ENCODE results near the gene PACRG. TPM values are rescaled to one million over a fixed set of nuclear protein-coding genes. Genes with fewer than 3 reads are reported as not detected.

PACRG gene
- total and polyA plus RNA-seq, 2 of the 8 experiments (the other 6 are each of a cell fraction or from before 2014, with no cell fraction given) = 0.44 to 0.54 TPM

GRCh38 chr6:162846723-162847122 lies 118.9 kb downstream of the PACRG start:
- no peak overlapping the region for H2BK20ac ChIP-seq (ENCODE audit: low read length)
- no peak overlapping the region for H2BK5ac ChIP-seq (ENCODE audit: low read depth, low read length)
- ChIA-PET POLR2A (ENCODE audit: partially characterized antibody) (interaction anchor here (1.5 kb wide), 1 partner anchor 9 kb away, joined by 4 read pairs; no protein-coding TSS in a partner anchor), CTCF (ENCODE audit: partially characterized antibody) (interaction anchor here (0.8 kb wide), 1 partner anchor 8 kb away, joined by 4 read pairs; no protein-coding TSS in a partner anchor)
- H2BK15ac ChIP-seq (ENCODE audit: low read length) = peak overlapping the region; percentile 46; the same call in 1 of the 2 replicates
- H3K4me1 ChIP-seq (replicated peaks in 1 of 4; ENCODE audit: control insufficient read depth in 3 of 4, insufficient read depth in 4 of 4, low read length in 3 of 4) = peaks cover 0 to 8% (median 3%) of the 10 kb centered on the region in 4 experiments; a peak in 3 of 7 replicates
- no peak overlapping the region for H3K4me2 ChIP-seq (ENCODE audit: insufficient read depth in 1 of 2, low read depth in 2 of 2, low read length in 2 of 2)
- H3K14ac ChIP-seq (ENCODE audit: insufficient read length) = no peak overlapping the region
- no peaks in the 10 kb centered on the region for H3K79me2 ChIP-seq (ENCODE audit: control insufficient read depth in 1 of 2, insufficient read depth in 2 of 2, low read length in 2 of 2)
- H3K23ac ChIP-seq (ENCODE audit: insufficient read length) = no peak overlapping the region
- H3K27me3 ChIP-seq (replicated peaks in 1 of 4; ENCODE audit: control insufficient read depth in 3 of 4, extremely low read depth in 1 of 4, insufficient read depth in 3 of 4, low read length in 3 of 4) = no peaks in the 10 kb centered on the region
- peak overlapping the region; percentile 39; the same call in 1 of the 2 replicates for H2BK12ac ChIP-seq (ENCODE audit: low read depth, low read length)
- H3K27ac ChIP-seq (ENCODE audit: low read depth, low read length) = no peak overlapping the region
- no peaks in the 10 kb centered on the region; a peak in 2 of 8 replicates for H3K36me3 ChIP-seq (ENCODE audit: control insufficient read depth in 2 of 4, insufficient read depth in 4 of 4, low read length in 3 of 4)
- H3K23me2 ChIP-seq (ENCODE audit: low read depth, low read length) = no peaks in the 10 kb centered on the region
- H3K56ac ChIP-seq (replicated peaks; ENCODE audit: insufficient read length, low read depth, low read length) = no peak overlapping the region
- no peak overlapping the region for H4K91ac ChIP-seq (replicated peaks; ENCODE audit: insufficient read length, low read length)
- no peak overlapping the region for H2BK120ac ChIP-seq (replicated peaks; ENCODE audit: low read depth, low read length)
- H3K4me3 ChIP-seq (ENCODE audit: extremely low read depth in 1 of 4, insufficient read depth in 2 of 4, low read depth in 3 of 4, low read length in 4 of 4) = no peak overlapping the region
- TF ChIP-seq TAF7 (optimal IDR thresholded peaks at IDR 0.05; ENCODE audit: borderline replicate concordance, low read depth, low read length) (no peak), ASH2L (IDR thresholded peaks at IDR 0.05; ENCODE audit: low read length) (no peak), CHD2 (IDR thresholded peaks at IDR 0.05; ENCODE audit: low read length) (no peak), PHF8 (conservative IDR thresholded peaks at IDR 0.05; ENCODE audit: low read depth, low read length) (no peak), SIRT6 (IDR thresholded peaks at IDR 0.05; ENCODE audit: low read length) (no peak), SP1 (IDR thresholded peaks at IDR 0.05; ENCODE audit: low read depth, low read length) (no peak), CBX5 (IDR thresholded peaks at IDR 0.05; ENCODE audit: low read depth, low read length) (no peak), SUZ12 (IDR thresholded peaks at IDR 0.05; ENCODE audit: low read length) (no peak), EGR1 (IDR thresholded peaks at IDR 0.05; ENCODE audit: borderline replicate concordance, low read depth, low read length) (no peak), SIN3A (conservative IDR thresholded peaks at IDR 0.05 in 1 of 2, IDR thresholded peaks at IDR 0.05 in 1 of 2; ENCODE audit: low read depth in 1 of 2, low read length in 2 of 2) (no peak)
- H3K4ac ChIP-seq (replicated peaks; ENCODE audit: insufficient read length, low read depth, low read length) = no peak overlapping the region
- 0 out of 2 replicates have a peak overlapping the region, but pooled peaks have one; percentile 80 for H2AK5ac ChIP-seq (ENCODE audit: low read depth, low read length)
- peaks cover 3 to 5% of the 10 kb centered on the region in 2 experiments; a peak in 1 of 4 replicates for H3K9me3 ChIP-seq (ENCODE audit: insufficient read depth in 2 of 2, low read depth in 1 of 2, low read length in 1 of 2)
- H3K79me1 ChIP-seq (ENCODE audit: low read depth, low read length) = no peaks in the 10 kb centered on the region
- DNase-seq (ENCODE audit: low read depth in 1 of 2, low spot score in 2 of 2) (no peak), FAIRE-seq (no peak)
- WGBS, 2 experiments (ENCODE audit: extremely low coverage in 1 of 2, insufficient coverage in 1 of 2, insufficient read length in 1 of 2, insufficient replicate concordance in 2 of 2, low coverage in 1 of 2, low lambda C conversion rate in 2 of 2, missing lambda C conversion rate in 1 of 2) = 95% methylated on average over 6 of the region's 6 CpGs; no CpG with 5 or more reads in 1 of the 2 experiments
- H4K8ac ChIP-seq (ENCODE audit: extremely low read depth, insufficient read depth, low read length) = no peak overlapping the region; the same call in 1 of the 2 replicates
- H3K9ac ChIP-seq (replicated peaks in 1 of 4; ENCODE audit: extremely low read depth in 1 of 4, low read depth in 3 of 4, low read length in 3 of 4) = no peak overlapping the region
- no peak overlapping the region for H3K18ac ChIP-seq (ENCODE audit: extremely low read depth, low read length)
- no peak overlapping the region for H4K5ac ChIP-seq (ENCODE audit: insufficient read length, low read depth, low read length)
- no peak overlapping the region for H2AFZ ChIP-seq (ENCODE audit: low read length)
- no peaks in the 10 kb centered on the region for H4K20me1 ChIP-seq (replicated peaks in 1 of 2; ENCODE audit: control insufficient read depth in 1 of 2, insufficient read depth in 2 of 2, low read length in 2 of 2)
